Testis (tissue), 3 donors: ENCODE measurements around the gene CTNNA2. TPM values are rescaled to one million over a fixed set of nuclear protein-coding genes. Genes with fewer than 3 reads are reported as not detected.

Experiments used
- DNase-seq: peaks from one replicate; pipeline ENCODE4 v3.0.0-alpha.2; 2019
- H3K27ac ChIP-seq, 2 donors: fragments of 200-600 bp; sonication (generic); one replicate each; pipeline ENCODE4 v1.5.1; 2019
- H3K27me3 ChIP-seq: fragments of 200-600 bp; sonication (generic); one replicate; pipeline ENCODE4 v1.5.1; 2019
- H3K36me3 ChIP-seq: fragments of 200-600 bp; sonication (generic); one replicate; pipeline ENCODE4 v1.5.1; 2017; ENCODE audit warnings: low read depth; ENCODE audit errors: missing control alignments
- H3K4me1 ChIP-seq: fragments of 200-600 bp; sonication (generic); one replicate; pipeline ENCODE4 v1.5.1; 2019
- H3K4me3 ChIP-seq, 2 donors: fragments of 200-600 bp; sonication (generic); one replicate each; pipeline ENCODE4 v1.5.1; 2017 to 2019
- H3K9me3 ChIP-seq: fragments of 200-600 bp; sonication (generic); one replicate; pipeline ENCODE4 v1.5.1; 2017
- CTCF ChIP-seq, 3 experiments: fragments of 450-650 bp in 2 of 3; fragments of 200-600 bp in 1 of 3; sonication (generic) in 1 of 3; IDR thresholded peaks; one replicate each; pipeline ENCODE4 v1.5.1; 2016 to 2019; ENCODE audit warnings: antibody characterized with exemption in 3 of 3, mild to moderate bottlenecking in 2 of 3, moderate library complexity in 1 of 3
- POLR2A ChIP-seq: fragments of 450-650 bp; IDR thresholded peaks from one replicate; pipeline ENCODE4 v1.6.1; 2017; ENCODE audit warnings: antibody characterized with exemption, mild to moderate bottlenecking, moderate library complexity
- WGBS, 2 donors: methylation state at CpG; one replicate each; pipeline ENCODE4 v1.1.5; 2018; 5-methylcytosine and 5-hydroxymethylcytosine counted together
- intact Hi-C: fragments of 100-400 bp; cut with DNase I; formaldehyde crosslinking; loops from one replicate; pipeline ENCODE4 v1.15.1; 2023; ENCODE audit warnings: low total_unique reads
- polyA plus RNA-seq: library from polyadenylated mRNA; stranded (reverse); fragments of 350-450 nt; fragmentation: Illumina TruSeq; extraction: RNeasy Lipid Tissue Mini Kit (QIAGEN cat#74804); gene quantifications from one replicate; pipeline ENCODE4 v1.2.3, GENCODE V29; 2014; ENCODE audit warnings: low read depth, low replicate concordance; ENCODE audit not compliant: insufficient read depth
- total RNA-seq, 2 donors: library from RNA; depleted of rRNA; stranded (reverse); fragments of >200 nt; gene quantifications; one replicate each; pipeline ENCODE4 v1.2.3, GENCODE V29; 2016

The CTNNA2 gene
- total and polyA plus RNA-seq, 3 donors from 2014 or later, result 36.8 to 44.5 (median 43.4) TPM

GRCh38 chr2:80217446-80217845 lies 704.6 kb downstream of the CTNNA2 start:
- H3K4me1 ChIP-seq, result no peaks in the 10 kb centered on the region
- no peaks in the 10 kb centered on the region for H3K36me3 ChIP-seq
- no peak overlapping the region for H3K27ac ChIP-seq
- no peak for DNase-seq
- no peaks in the 10 kb centered on the region for H3K9me3 ChIP-seq
- no peak overlapping the region for H3K4me3 ChIP-seq
- TF ChIP-seq POLR2A (no peak), CTCF (IDR thresholded peaks at IDR 0.05) (no peak)
- no peaks in the 10 kb centered on the region for H3K27me3 ChIP-seq
- intact Hi-C loops, result no loop called here

GRCh38 chr2:80222644-80223043 lies 709.8 kb downstream of the CTNNA2 start:
- WGBS, 2 donors, result 84 to 87% methylated on average over 2 of the region's 2 CpGs
- H3K27me3 ChIP-seq, result no peaks in the 10 kb centered on the region
- TF ChIP-seq CTCF (IDR thresholded peaks at IDR 0.05), result no peak

GRCh38 chr2:80231421-80231820 lies 718.6 kb downstream of the CTNNA2 start:
- Histone ChIP-seq H3K4me3 (no peak overlapping the region), H3K27me3 (no peaks in the 10 kb centered on the region), H3K27ac (no peak overlapping the region), H3K36me3 (no peaks in the 10 kb centered on the region), H3K4me1 (no peaks in the 10 kb centered on the region), H3K9me3 (no peaks in the 10 kb centered on the region)
- TF ChIP-seq CTCF (IDR thresholded peaks at IDR 0.05) (no peak), POLR2A (no peak)
- 82 to 93% methylated on average over 1 of the region's 1 CpG for WGBS, 2 donors
- intact Hi-C loops, result no loop called here
- no peak for DNase-seq

More at GRCh38 chr2:80222644-80223043, 709.8 kb downstream of the CTNNA2 start:
- Histone ChIP-seq H3K36me3 (no peaks in the 10 kb centered on the region), H3K4me1 (no peaks in the 10 kb centered on the region), H3K27ac (no peak overlapping the region), H3K9me3 (no peaks in the 10 kb centered on the region), H3K4me3 (no peak overlapping the region)
- no peak for DNase-seq
- intact Hi-C loops, result no loop called here

GRCh38 chr2:80233333-80233732 lies 720.5 kb downstream of the CTNNA2 start:
- DNase-seq, result no peak
- Histone ChIP-seq H3K4me1 (no peaks in the 10 kb centered on the region), H3K27ac (no peak overlapping the region), H3K36me3 (no peaks in the 10 kb centered on the region), H3K27me3 (no peaks in the 10 kb centered on the region), H3K4me3 (no peak overlapping the region), H3K9me3 (no peaks in the 10 kb centered on the region)
- intact Hi-C loops, result no loop called here
- WGBS, 2 donors, result 80 to 100% methylated on average over 1 of the region's 1 CpG
- TF ChIP-seq POLR2A (no peak), CTCF (IDR thresholded peaks at IDR 0.05) (no peak)

GRCh38 chr2:80238692-80239469 lies 726.0 kb downstream of the CTNNA2 start:
- H3K4me1 ChIP-seq, result no peaks in the 10 kb centered on the region
- H3K9me3 ChIP-seq, result no peaks in the 10 kb centered on the region
- H3K36me3 ChIP-seq, result no peaks in the 10 kb centered on the region
- TF ChIP-seq CTCF (IDR thresholded peaks at IDR 0.05) (peak in 2 of 3 experiments; percentile 59 to 92), POLR2A (no peak)
- intact Hi-C loops, result no loop called here
- no peaks in the 10 kb centered on the region for H3K27me3 ChIP-seq
- DNase-seq, result peak; percentile 70
- 37 to 45% methylated on average over 11 of the region's 11 CpGs for WGBS, 2 donors
- no peak overlapping the region for H3K4me3 ChIP-seq
- no peak overlapping the region for H3K27ac ChIP-seq
